ENCODE data around the gene TMEM54.

TMEM54 gene

GRCh38 chr1:32881871-32882850 lies 19.0 kb downstream of the TMEM54 start:
- DNase-seq (ENCODE audit: low read depth, low spot score) = no peak

GRCh38 chr1:32881291-32881690 lies 19.9 kb downstream of the TMEM54 start:
- DNase-seq (ENCODE audit: low read depth, low spot score) = no peak

DNA sequence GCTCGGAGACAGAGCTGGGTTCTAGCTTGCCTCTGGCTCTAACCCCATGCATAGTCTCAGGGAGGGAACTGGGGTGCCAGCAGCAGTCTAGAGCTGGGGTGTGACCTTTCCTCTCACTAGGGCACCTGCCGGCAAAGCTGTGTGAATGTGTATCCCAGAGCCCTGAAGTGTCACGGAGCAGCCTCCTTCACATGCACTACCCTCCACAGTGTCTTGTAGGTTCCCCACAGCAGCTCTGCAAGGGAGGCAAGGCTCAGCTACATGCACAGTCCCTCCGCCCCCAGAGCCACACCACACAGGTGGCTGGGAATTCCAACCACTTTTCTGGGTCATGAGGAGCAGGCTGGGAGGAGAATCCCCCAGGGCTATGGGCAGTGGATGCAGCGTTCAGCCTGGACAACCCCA lies 22.6 kb downstream of the TMEM54 start:
- no peak for DNase-seq (ENCODE audit: low read depth, low spot score)

- DNase-seq (ENCODE audit: low read depth, low spot score) = no peak
Observed at GRCh38 chr1:32878183-32878582, 23.0 kb downstream of the TMEM54 start.

DNA sequence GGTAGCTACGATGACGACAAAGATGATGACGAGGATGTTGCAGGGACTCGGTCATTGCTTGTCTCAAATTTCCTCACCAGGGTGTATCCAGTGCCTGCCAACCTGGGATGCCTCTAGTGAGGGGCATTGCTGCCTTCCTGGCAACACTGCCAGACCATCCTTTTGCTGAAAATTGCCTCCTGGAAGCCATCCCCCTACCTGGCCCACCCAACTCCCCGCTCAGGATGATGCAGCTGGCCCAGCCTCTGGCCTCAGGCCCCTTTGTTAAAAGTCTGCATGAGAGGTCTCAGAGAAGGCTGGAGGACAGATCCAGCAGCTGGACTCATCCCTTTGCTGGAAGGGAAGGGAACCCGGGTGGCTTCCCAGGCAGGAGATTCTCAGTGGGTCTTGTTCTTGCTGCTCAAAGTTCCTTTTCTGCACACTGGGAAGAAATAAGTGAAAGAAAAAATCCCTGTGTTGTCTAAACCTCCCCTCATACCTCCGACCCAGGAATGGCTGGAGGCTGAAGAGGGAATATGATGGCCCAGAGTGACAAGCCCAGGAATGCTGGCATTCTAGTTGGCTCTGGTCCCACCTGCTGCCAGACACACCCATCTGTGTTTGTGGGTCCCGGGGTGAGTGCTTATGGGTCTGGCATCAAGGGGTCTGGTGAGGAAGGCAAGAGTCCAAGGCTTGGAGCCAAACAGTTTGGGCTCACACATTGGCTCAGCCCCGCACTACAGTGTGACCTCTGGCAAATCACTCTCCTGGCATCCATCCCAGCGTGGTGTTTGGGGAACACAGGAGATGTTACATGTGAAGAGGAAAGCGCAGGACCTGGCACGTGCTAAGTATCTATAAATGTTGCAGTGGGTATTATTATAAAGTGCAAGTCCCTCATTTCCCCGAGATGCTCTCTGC lies 23.7 kb downstream of the TMEM54 start:
- DNase-seq (ENCODE audit: low read depth, low spot score) = no peak

DNA sequence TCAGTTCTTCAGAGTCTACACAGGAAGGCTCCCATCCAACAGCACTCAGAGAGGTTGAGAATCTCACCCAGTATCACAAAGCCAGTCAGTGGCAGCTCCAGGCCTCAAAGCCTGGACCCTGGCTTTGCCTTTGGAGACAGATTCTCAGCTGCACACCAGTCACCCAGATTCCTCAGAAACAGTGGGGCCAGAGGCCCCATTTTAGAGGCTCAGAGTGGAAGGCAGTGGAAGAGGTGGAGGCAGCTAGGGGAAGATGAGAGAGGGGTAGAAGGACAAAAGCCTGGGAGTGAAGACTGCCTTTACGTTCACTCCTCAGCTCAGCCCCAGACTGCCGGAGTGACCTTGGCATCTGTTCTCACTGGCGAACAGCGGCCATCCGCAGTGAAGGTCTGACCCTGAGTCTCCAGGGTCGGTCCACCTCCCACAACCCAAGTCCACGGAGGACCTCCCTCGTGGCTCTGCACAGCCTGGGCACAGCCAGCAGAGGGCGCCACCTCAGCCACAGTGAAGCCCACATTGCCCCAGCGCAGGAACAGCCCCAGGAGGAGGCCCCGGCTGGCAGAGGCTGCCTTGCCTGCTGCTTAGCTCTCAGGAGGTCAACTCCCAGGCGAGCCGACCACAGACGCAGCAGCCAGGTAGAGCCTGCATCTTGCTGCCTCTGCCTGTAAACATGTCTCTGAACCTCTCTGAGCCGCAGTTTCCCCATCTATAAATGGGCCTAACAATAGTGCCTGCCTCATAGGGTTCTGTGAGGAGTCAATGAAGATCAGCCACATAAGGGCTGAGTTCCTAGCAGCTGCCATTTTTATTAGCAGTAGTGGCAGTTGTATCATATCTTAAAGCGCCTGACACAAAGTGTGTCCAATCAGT lies 24.6 kb downstream of the TMEM54 start:
- no peak for DNase-seq (ENCODE audit: low read depth, low spot score)

GRCh38 chr1:32874860-32875752 lies 26.1 kb downstream of the TMEM54 start:
- DNase-seq (ENCODE audit: low read depth, low spot score) = no peak

GRCh38 chr1:32873484-32873883 lies 27.7 kb downstream of the TMEM54 start:
- no peak for DNase-seq (ENCODE audit: low read depth, low spot score)

GRCh38 chr1:32872192-32872460 lies 29.1 kb downstream of the TMEM54 start:
- no peak for DNase-seq (ENCODE audit: low read depth, low spot score)

- no peak for DNase-seq (ENCODE audit: low read depth, low spot score)
Observed at GRCh38 chr1:32871364-32872191, 29.6 kb downstream of the TMEM54 start.

- no peak for DNase-seq (ENCODE audit: low read depth, low spot score)
Observed at GRCh38 chr1:32870615-32871363, 30.4 kb downstream of the TMEM54 start, which contains the start of gene FNDC5. TSS of gene FNDC5 (minus strand) at chr1:32870912.

GRCh38 chr1:32869923-32870614 lies 31.1 kb downstream of the TMEM54 start:
- no peak for DNase-seq (ENCODE audit: low read depth, low spot score)

DNA sequence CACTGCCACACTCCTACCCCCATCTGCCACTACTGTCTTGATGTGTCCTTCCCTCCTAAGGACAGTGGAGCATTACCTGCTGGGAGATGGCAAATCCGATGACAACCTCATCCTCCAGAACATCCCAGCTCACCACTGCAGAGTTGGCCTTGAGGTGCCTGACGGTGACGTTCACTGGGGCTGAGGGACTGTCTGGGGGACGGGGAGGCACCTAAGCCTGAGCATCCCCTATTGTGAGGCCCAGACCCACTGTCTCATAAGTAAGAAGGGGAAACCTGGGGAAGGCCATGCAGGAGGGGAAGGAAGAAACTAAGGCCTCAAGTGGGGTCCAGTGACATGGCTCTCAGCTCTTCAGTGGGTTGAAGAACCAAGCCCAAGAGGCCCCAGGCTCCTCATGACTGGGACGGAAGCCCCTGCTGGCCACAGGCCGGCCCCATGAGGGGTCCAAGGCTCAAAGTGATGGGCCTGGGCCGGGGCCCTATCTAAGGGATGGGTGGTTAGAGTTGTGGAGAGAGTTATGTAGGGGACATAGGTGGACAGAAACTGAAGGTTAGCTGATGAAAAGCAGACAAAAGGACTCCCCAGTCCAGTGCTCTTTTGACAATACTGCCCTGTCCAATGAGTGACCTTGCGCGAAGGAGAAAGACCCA lies 32.3 kb downstream of the TMEM54 start:
- DNase-seq (ENCODE audit: low read depth, low spot score) = no peak

DNA sequence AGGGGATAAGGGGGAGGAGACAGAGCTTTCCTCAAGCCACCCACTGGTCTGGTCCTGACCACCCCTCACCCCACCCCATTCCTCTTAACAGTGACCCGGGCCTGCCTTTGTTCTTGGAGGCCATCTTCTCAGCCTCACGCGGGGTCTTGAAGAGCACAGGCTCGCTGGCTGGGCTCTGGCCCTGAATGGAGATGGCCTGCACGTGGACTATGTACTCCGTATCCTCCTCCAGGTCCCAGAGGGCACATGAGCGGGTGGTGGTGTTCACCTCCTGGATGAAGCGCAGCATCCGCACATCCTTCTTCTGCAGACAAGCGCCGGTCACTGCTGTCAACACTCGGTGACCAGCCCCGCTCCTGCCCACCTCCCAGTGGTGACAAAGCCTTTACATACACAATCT lies 33.1 kb downstream of the TMEM54 start:
- DNase-seq (ENCODE audit: low read depth, low spot score) = no peak

- no peak for DNase-seq (ENCODE audit: low read depth, low spot score)
Observed at GRCh38 chr1:32867671-32868070, 33.5 kb downstream of the TMEM54 start.

DNA sequence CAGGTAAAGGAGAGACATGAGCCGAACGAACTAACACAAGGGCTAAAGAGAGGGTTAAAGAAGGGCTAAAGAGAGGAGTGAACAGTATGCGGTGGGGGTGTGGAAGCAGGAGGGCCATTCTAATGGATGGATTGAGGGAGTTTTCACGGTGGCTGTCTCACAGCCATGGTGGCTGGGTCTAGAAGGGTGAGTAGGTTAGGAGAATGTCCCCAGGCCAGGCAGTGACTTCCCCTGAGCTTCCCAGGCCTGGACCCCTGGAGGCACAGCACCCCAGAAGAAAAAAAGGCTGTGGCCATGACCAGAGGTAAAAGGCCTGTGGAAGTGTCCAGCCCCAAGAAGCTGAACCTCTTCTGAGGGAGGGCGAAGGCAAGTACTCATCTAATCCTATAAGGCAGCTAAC lies 34.0 kb downstream of the TMEM54 start:
- no peak for DNase-seq (ENCODE audit: low read depth, low spot score)

- DNase-seq (ENCODE audit: low read depth, low spot score) = no peak
Observed at GRCh38 chr1:32865639-32866405, 35.4 kb downstream of the TMEM54 start.

All from activated naive CD8-positive, alpha-beta T cell treated with anti-CD3 and anti-CD28 coated beads, Interleukin-2, amount 50 U/mL, for 16 hours (primary cell).